ENCODE results near the gene CDC42BPA. TPM values are rescaled to one million over a fixed set of nuclear protein-coding genes. Genes with fewer than 3 reads are reported as not detected.

CDC42BPA gene, protein sequence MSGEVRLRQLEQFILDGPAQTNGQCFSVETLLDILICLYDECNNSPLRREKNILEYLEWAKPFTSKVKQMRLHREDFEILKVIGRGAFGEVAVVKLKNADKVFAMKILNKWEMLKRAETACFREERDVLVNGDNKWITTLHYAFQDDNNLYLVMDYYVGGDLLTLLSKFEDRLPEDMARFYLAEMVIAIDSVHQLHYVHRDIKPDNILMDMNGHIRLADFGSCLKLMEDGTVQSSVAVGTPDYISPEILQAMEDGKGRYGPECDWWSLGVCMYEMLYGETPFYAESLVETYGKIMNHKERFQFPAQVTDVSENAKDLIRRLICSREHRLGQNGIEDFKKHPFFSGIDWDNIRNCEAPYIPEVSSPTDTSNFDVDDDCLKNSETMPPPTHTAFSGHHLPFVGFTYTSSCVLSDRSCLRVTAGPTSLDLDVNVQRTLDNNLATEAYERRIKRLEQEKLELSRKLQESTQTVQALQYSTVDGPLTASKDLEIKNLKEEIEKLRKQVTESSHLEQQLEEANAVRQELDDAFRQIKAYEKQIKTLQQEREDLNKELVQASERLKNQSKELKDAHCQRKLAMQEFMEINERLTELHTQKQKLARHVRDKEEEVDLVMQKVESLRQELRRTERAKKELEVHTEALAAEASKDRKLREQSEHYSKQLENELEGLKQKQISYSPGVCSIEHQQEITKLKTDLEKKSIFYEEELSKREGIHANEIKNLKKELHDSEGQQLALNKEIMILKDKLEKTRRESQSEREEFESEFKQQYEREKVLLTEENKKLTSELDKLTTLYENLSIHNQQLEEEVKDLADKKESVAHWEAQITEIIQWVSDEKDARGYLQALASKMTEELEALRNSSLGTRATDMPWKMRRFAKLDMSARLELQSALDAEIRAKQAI (N-terminal part only)
- under 1 TPM; 0.55 to 0.58 TPM for total RNA-seq

DNA sequence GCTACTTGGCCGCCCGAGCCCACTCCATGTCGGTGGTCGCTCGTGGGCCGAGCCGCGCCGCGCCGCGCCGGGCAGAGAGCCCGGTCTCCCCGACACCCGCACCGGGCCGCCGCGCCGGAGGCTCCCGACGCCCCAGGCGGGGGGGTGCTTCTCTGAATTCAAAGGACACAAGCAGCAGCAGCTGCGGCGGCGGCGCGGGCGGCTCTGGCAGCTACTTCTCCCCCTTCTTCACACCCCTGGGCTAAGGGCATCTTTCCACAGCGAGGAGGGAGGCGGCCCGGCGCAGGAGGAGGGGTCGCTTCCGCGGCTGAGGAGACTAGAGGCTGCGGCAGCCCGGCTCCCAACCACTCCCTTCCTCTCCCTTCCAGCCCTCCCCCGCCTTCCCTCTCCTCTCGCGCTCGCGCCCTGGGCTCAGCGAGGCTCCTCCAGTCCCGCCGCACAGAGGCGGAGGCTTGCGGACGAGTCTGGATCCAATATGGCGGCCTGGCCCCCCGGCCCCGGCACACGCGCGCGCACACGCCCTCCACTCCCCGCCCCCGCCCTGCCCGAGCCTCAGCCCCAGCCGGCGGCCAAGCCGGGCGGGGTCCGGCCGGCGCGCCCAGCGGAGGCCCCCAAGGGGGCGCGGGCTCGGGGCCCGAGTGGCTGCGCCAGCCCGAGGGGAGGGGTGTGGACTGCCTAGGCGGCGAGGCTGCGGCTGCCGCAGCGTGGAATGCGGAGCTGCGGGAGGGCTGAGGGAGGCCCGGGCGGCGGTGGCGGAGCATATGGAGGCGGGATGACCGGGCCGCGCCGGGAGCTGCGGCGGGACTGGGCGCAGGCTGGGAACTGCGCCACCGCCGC, at the start of gene CDC42BPA:
TSS of gene CDC42BPA (minus strand) at position 477 of the 837 bp plus-strand sequence. CDS start 1,310 bp downstream, outside the sequence.

DNA sequence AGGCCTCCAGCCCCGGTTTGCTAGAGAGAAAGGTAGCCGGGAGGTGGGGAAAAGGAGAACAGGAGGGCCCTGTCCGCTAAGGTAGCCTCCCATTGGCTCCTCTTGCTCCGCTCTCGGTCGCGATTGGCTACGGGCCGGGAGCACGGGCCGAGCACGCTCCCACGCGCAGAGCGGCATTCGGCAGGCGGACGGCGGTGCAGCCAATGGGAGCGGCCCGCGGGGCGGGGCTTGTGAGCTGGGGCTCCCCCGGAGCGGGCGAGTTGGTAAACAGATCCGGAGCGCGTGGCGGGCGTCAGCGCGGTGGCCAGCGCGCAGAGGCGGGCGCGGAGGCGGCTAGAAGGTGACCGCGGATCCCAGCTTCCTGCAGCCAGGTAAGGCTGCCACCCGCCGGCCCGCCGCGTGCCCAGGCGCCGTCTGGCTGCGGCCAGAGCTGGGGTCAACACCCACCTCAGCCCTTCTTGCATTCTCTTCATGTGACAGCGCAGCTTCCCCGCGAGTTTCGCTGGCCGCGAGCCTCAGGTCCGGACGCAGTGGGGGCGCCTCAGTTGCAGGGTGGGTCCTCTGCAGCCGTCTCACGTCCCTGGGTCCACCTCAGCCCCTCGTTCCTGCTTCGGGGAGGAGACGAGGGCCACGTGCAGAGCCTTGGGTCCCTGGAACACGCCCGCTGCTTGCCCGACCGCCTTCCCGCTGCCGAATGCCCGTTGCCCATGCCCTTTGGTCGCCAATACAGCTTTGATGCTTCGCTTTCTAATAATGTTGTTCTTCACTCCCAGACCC, 378.1 kb downstream of the CDC42BPA start, which contains the start of gene COQ8A:
TSS of gene COQ8A (plus strand) at position 266 of the 777 bp plus-strand sequence. CDS start 21,092 bp downstream, outside the sequence.

Other genes starting within 250 kb of the CDC42BPA start
- gene ZNF678, start 245.1 kb upstream of the CDC42BPA start, total RNA-seq = 1 to 10 TPM; 3.8 to 4.7 TPM